ENCODE results near the gene CARD14. TPM values are rescaled to one million over a fixed set of nuclear protein-coding genes. Genes with fewer than 3 reads are reported as not detected.

The CARD14 gene
- total RNA-seq, 1 donor from 2014 or later, result 0.30 TPM

DNA sequence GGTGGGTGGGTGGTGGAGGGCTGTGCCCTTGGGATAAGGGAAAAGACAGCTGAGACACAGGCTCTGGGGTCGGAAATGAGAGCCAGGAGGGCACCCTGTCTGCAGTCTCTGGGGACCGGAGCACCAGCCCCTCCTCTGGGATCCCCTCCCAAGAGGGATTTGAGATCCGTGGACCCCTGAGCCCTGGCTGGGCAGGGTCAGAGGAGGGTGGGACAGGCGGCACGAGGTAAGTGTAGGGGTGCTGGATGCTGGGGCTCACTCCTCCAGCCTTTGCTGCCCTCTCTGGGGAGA lies 49.9 kb downstream of the CARD14 start:
- peaks cover 19% of the 10 kb centered on the region for H3K4me1 Mint-ChIP-seq (ENCODE audit: low read depth)
- H3K9me3 Mint-ChIP-seq (ENCODE audit: low read depth), result no peaks in the 10 kb centered on the region
- peak overlapping the region; percentile 89 for H3K4me3 Mint-ChIP-seq (ENCODE audit: unreplicated experiment)
- no peak for DNase-seq (ENCODE audit: low spot score)
- peaks cover 13% of the 10 kb centered on the region for H3K36me3 Mint-ChIP-seq (ENCODE audit: low read depth)
- peak overlapping the region; percentile 91 for H3K27ac Mint-ChIP-seq (ENCODE audit: unreplicated experiment)
- TF ChIP-seq, protein P1, sequence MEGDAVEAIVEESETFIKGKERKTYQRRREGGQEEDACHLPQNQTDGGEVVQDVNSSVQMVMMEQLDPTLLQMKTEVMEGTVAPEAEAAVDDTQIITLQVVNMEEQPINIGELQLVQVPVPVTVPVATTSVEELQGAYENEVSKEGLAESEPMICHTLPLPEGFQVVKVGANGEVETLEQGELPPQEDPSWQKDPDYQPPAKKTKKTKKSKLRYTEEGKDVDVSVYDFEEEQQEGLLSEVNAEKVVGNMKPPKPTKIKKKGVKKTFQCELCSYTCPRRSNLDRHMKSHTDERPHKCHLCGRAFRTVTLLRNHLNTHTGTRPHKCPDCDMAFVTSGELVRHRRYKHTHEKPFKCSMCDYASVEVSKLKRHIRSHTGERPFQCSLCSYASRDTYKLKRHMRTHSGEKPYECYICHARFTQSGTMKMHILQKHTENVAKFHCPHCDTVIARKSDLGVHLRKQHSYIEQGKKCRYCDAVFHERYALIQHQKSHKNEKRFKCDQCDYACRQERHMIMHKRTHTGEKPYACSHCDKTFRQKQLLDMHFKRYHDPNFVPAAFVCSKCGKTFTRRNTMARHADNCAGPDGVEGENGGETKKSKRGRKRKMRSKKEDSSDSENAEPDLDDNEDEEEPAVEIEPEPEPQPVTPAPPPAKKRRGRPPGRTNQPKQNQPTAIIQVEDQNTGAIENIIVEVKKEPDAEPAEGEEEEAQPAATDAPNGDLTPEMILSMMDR (IDR thresholded peaks at IDR 0.05), result no peak
- no peaks in the 10 kb centered on the region for H3K27me3 Mint-ChIP-seq (ENCODE audit: low read depth)

DNA sequence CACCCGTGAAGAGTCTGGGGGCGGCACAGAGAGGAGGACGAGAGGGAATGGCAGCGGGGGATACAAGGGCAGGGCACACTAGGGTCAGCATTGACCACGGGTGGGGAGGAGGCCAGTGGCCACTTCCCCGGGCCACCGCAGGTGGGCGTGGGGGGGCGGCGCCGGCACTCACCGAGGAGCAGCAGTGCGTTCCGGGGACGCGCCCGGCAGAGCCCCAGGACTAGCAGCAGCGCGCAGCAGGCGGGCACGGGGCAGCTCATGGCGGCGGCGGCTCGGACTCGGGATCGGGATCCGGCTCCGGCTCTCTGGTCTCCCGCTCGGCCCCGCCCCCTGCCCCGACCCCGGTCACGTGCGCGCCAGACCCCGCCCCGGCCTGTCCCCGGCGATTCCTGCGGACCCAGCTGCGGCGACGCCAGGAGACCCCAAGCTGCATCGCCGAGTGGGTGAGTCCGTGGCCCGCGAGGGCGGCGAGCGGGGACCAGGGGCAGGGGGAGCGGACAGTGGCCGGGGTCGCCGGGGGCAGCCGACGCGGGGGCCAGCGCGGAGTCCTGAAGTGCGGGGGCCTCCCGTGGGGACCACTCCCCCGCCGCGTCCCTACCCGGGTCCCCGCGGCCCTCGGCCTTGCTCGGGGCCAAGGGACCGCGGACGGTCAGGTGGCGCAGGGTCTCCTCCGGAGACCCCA lies 50.4 kb downstream of the CARD14 start, which contains the start of the genes SGSH and SLC26A11:
TSS of gene SGSH (minus strand) at position 280 of the 682 bp plus-strand sequence. CDS start at position 260, 20 bp downstream.
TSS of gene SLC26A11 (plus strand) at position 374 of the 682 bp plus-strand sequence. CDS start 1,134 bp downstream, outside the sequence.
- TF ChIP-seq, protein P1 (IDR thresholded peaks at IDR 0.05), result peak; percentile 37
- peak within 1 kb of the TSS; percentile 89 for H3K4me3 Mint-ChIP-seq (ENCODE audit: unreplicated experiment)
- H3K27me3 Mint-ChIP-seq (ENCODE audit: low read depth), result no peaks in the 10 kb centered on the region
- H3K36me3 Mint-ChIP-seq (ENCODE audit: low read depth), result peaks cover 13% of the 10 kb centered on the region
- no peaks in the 10 kb centered on the region for H3K9me3 Mint-ChIP-seq (ENCODE audit: low read depth)
- H3K27ac Mint-ChIP-seq (ENCODE audit: unreplicated experiment), result peak within 1 kb of the TSS; percentile 91
- H3K4me1 Mint-ChIP-seq (ENCODE audit: low read depth), result peaks cover 19% of the 10 kb centered on the region
- DNase-seq (ENCODE audit: low spot score), result no peak

DNA sequence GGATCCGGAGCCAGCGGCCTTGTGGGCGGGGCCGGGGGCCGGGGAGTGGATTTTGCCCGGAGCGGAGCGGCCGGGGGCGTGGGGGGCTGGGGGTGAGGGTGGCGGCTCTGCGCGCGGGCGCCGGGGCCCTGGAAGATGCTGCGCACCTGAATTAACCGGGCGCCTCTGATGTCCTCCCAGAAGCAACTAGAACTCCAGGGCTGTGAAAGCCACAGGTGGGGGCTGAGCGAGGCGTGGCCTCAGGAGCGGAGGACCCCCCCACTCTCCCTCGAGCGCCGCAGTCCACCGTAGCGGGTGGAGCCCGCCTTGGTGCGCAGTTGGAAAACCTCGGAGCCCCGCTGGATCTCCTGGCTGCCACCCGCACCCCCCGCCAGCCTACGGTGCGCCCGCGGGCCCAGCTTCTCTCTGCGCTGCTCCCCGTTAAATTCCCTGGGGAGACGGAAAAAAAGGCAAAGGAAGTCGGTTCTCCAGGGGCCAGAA lies 50.9 kb downstream of the CARD14 start:
- no peak for DNase-seq (ENCODE audit: low spot score)
- Mint-ChIP-seq H3K36me3 (ENCODE audit: low read depth) (peaks cover 13% of the 10 kb centered on the region), H3K4me1 (ENCODE audit: low read depth) (peaks cover 19% of the 10 kb centered on the region)

DNA sequence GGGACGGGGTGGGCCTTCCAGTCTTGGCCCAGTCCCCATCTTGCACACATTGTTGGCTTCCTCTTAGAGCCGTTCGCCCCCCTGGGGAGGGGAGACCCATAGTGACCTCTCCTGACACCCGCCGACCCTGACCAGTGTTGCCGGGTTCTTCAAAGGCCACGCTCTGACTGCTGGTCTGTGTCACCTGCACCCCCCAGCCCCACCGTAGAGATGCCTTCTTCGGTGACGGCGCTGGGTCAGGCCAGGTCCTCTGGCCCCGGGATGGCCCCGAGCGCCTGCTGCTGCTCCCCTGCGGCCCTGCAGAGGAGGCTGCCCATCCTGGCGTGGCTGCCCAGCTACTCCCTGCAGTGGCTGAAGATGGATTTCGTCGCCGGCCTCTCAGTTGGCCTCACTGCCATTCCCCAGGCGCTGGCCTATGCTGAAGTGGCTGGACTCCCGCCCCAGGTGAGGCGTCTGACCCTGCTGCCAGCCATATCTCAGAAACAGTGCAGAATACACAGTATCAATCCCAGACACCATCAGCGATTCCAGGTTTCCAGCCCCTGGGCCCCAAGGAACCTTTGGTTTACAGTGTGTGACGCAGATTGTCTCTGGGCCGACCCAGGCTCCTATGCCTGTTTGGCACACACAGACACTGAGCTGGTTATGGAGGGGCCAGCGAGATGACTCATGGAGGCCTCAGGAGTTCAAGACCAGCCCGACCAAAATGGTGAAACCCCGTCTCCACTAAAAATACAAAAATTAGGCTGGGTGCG lies 51.7 kb downstream of the CARD14 start:
- DNase-seq (ENCODE audit: low spot score), result no peak
- peaks cover 9% of the 10 kb centered on the region for H3K36me3 Mint-ChIP-seq (ENCODE audit: low read depth)
- TF ChIP-seq, protein P1 (IDR thresholded peaks at IDR 0.05), result no peak
- no peaks in the 10 kb centered on the region for H3K9me3 Mint-ChIP-seq (ENCODE audit: low read depth)
- H3K4me1 Mint-ChIP-seq (ENCODE audit: low read depth), result peaks cover 19% of the 10 kb centered on the region
- peak overlapping the region; percentile 71 for H3K4me3 Mint-ChIP-seq (ENCODE audit: unreplicated experiment)
- no peaks in the 10 kb centered on the region for H3K27me3 Mint-ChIP-seq (ENCODE audit: low read depth)
- no peak overlapping the region for H3K27ac Mint-ChIP-seq (ENCODE audit: unreplicated experiment)

More for the DNA sequence above, 50.9 kb downstream of the CARD14 start:
- no peak overlapping the region for H3K27ac Mint-ChIP-seq (ENCODE audit: unreplicated experiment)
- TF ChIP-seq, protein P1 (IDR thresholded peaks at IDR 0.05), result no peak
- H3K4me3 Mint-ChIP-seq (ENCODE audit: unreplicated experiment), result peak overlapping the region; percentile 71
- no peaks in the 10 kb centered on the region for H3K9me3 Mint-ChIP-seq (ENCODE audit: low read depth)
- no peaks in the 10 kb centered on the region for H3K27me3 Mint-ChIP-seq (ENCODE audit: low read depth)

DNA sequence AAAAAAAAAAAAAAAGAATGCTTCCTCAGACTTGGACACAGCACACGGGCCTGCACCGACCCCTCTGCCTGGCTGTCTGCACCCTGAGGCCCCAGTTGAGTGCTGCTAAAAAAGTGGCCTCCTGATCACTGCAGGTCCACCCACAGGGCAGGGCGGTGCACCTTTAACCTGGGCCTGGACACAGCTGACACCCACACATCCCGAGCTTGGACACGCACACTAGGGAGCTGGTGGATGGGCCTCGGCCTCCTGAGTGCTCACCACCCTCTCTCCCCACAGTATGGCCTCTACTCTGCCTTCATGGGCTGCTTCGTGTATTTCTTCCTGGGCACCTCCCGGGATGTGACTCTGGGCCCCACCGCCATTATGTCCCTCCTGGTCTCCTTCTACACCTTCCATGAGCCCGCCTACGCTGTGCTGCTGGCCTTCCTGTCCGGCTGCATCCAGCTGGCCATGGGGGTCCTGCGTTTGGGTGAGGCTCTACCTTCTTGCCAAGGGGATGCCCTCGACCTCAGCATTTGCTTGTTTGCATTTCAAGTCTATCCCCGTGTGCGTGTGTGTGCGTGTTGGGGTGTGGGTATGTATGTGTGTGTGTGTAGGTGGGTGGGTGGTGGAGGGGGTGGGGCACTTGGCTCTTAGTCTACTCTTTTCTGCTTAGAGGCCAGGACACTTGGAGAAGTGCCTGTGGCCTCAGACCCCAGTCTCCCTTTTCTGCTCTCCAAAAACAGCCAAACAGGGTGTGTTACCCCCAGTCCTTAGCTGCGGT lies 52.7 kb downstream of the CARD14 start:
- no peaks in the 10 kb centered on the region for H3K9me3 Mint-ChIP-seq (ENCODE audit: low read depth)
- H3K36me3 Mint-ChIP-seq (ENCODE audit: low read depth), result peaks cover 7% of the 10 kb centered on the region
- DNase-seq (ENCODE audit: low spot score), result peak; percentile 62
- H3K4me3 Mint-ChIP-seq (ENCODE audit: unreplicated experiment), result no peak overlapping the region
- H3K27ac Mint-ChIP-seq (ENCODE audit: unreplicated experiment), result no peak overlapping the region
- TF ChIP-seq, protein P1 (IDR thresholded peaks at IDR 0.05), result no peak
- peaks cover 19% of the 10 kb centered on the region for H3K4me1 Mint-ChIP-seq (ENCODE audit: low read depth)
- no peaks in the 10 kb centered on the region for H3K27me3 Mint-ChIP-seq (ENCODE audit: low read depth)
